GM10266 (cell line): ENCODE results near the gene PXDC1.
A peak's percentile ranks its signal among the peaks of the same experiment; 100 is the strongest.

ENCODE experiments used
- DNase-seq: peaks from one replicate; pipeline ENCODE4 v3.0.0; 2012; ENCODE audit errors: extremely low spot score
- TF ChIP-seq, protein P1 (sequence below): IDR thresholded peaks from 2 replicates; pipeline ENCODE4 v1.5.1; 2012; ENCODE audit warnings: mild to moderate bottlenecking, low read depth; ENCODE audit not compliant: control insufficient read depth, insufficient read depth; ENCODE audit errors: missing control alignments

Gene PXDC1

DNA sequence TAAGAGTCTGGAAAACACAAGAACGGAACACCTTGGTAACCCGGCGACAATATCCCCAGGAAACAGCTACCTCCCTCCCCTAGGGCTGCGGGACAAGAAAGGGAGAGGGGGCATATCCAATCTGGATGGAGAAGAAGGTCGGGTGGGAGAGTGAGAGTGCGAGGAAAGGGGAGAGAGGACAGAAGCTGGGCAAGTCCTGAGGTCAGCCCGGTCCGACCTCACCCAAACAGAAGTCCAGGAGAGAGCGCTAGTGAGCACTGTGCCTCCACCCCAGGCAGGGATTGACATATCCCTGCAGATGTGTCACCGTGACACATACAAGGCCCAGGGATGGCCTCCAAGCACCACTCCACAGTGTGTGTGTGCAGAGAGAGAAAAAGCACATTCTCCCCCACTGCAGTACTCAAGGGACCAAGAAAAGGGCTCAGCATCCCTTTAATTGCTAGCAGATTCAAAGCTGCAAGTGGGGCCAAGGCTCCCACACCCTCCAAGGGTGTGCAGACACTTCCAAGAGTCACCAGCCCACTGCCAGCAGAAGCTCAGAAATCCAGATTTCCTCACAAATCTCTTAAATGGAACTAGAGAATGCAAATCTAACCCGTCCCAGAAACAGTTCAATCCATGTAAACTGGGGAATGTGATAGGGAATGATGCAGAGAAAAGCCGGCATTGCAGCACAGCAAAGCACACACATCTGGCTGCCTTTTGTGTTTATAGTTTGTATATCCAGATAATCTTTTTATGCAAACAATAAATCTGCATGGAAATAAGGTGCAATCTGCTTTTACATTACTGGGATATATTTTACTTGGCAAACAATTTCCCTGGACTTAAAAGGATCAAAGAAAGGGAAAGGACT, 3.1 kb downstream of the PXDC1 start:
- TF ChIP-seq, protein P1, sequence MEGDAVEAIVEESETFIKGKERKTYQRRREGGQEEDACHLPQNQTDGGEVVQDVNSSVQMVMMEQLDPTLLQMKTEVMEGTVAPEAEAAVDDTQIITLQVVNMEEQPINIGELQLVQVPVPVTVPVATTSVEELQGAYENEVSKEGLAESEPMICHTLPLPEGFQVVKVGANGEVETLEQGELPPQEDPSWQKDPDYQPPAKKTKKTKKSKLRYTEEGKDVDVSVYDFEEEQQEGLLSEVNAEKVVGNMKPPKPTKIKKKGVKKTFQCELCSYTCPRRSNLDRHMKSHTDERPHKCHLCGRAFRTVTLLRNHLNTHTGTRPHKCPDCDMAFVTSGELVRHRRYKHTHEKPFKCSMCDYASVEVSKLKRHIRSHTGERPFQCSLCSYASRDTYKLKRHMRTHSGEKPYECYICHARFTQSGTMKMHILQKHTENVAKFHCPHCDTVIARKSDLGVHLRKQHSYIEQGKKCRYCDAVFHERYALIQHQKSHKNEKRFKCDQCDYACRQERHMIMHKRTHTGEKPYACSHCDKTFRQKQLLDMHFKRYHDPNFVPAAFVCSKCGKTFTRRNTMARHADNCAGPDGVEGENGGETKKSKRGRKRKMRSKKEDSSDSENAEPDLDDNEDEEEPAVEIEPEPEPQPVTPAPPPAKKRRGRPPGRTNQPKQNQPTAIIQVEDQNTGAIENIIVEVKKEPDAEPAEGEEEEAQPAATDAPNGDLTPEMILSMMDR = peak; percentile 52
- peak; percentile 77 for DNase-seq

DNA sequence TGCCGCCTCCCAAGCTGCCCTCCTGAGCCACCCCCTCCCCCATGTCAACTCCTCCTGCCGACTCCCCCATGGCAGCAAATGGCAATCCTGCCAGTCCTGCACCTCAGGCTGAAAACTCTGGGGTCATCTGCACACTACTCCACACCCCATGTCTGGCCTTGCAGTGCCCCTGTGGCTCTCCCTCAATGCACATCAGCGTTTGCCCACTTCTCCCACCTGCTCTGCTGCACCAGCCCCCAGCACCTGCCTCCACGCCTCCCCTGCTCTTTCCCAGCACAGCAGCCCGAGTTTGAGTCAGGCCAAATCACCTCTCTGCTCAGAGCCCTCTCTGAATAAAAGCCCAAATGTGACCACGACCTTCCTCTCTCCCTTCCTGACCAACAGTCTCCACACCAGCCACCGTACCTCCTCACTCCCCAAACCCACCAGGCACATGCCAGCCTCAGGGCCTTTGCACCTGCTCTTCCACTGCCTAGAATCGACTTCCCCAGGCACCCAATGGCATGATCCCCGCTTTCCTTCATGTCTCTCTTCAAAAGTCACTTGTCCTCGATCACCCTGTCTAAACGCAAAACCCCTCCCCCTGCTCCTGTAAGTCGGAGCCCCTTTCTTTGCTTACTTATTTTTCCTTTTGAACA, 4.3 kb downstream of the PXDC1 start:
- TF ChIP-seq, protein P1 = no peak
- no peak for DNase-seq

DNA sequence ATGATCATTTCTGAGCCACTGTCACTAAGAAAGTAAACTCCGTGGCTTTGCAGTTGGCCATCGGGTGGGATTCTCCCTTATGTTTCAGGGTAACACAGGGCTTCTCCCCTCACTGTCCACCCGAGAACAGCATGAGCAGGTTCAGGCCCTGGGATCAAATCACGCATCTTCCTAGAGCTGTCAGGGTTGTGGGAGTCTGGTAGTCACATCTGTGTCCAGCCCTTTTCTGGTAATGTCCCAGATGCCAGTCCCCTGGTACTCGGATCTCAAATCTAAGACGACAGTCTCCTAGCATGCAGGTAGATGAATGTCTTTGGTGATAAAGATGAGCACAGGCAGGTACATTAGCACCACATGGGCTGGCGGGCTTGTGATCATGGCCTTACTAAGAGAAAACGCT, 4.8 kb downstream of the PXDC1 start:
- DNase-seq = no peak
- TF ChIP-seq, protein P1 = no peak

DNA sequence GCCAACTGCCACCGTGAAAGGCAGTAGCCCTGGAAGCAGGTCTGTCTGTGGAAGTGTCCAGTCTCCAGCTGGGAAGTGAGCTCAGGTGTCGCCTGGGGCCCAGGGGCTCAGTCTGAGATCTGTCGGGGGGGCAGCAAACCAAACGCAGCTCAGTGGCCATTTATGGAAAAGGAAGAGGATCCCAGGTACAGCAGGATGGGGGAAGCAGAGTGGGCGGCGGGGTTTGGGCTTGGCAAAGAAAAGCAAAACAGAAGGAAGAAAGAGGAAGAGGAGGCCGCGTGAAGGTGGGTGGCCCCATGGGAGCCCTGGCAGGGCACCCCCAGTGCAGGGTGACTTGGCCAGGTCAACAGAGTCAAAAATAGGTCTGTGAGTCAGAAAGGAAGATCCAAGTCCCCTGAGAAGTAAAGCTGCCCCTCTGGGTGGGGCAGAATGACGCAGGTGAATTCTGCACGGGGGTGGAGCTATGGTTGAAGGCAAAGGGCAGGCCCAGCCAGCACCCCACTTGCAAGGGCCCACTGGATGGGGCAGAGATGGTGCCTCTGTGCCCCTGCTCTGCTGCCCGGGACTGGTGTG, 5.3 kb downstream of the PXDC1 start:
- TF ChIP-seq, protein P1 = no peak
- DNase-seq = no peak

DNA sequence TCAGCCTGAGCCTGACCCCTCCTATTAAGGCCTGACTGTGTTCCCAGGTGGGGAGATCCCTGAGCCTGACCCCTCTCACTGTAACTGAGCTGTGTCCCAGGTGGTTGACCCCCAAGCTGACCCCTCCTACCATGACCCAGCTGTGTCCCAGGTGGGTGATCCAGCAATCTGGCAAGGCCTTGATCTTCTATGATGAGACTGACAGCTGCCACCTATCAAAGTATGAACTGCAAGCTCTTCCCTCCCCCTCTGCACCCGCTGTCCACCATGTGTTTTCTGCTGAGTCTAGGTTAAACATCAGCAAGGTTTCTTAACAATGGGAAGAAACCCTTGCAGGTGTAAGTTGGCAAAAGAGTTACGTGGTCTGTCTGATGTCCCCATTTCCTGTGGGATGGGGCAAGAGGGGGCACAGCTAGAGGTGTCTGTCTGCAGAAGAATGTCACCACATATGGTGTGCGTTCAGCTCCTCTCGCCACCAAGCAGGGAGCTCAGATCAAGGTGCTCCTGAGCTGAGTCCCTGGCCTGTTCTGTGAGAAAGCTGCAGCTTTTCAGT, 5.9 kb downstream of the PXDC1 start:
- DNase-seq = no peak
- TF ChIP-seq, protein P1 = no peak

DNA sequence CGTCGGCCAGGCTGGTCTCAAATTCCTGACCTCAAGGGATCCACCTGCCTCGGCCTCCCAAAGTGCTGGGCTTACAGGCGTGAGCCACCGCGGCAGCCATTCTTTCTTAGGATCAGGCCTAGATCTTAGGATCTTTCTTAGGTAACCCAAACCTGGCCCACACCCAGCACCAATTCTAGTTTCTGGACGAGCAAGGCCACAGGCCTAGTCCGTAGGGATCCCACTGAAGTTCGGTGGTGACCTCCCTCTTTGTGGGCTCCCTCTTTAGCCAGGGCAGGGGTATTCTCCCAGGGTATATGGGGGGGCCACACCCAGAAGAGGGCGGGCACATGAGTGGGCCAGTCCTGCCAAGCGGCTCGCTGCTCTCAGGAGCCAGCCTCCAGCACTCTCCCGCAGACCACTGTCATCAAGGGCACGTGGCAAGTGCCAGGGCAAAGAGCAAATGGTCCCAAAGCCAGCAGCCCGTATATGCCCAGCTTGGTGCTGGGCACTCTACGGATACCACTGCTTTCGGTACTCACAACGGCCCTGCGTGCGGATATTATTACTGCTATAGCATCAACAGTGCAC, 6.5 kb downstream of the PXDC1 start:
- TF ChIP-seq, protein P1 = no peak
- DNase-seq = no peak
